Measurements from ENCODE around the gene CORO6.
A peak's percentile ranks its signal among the peaks of the same experiment; 100 is the strongest.

CORO6 gene

DNA sequence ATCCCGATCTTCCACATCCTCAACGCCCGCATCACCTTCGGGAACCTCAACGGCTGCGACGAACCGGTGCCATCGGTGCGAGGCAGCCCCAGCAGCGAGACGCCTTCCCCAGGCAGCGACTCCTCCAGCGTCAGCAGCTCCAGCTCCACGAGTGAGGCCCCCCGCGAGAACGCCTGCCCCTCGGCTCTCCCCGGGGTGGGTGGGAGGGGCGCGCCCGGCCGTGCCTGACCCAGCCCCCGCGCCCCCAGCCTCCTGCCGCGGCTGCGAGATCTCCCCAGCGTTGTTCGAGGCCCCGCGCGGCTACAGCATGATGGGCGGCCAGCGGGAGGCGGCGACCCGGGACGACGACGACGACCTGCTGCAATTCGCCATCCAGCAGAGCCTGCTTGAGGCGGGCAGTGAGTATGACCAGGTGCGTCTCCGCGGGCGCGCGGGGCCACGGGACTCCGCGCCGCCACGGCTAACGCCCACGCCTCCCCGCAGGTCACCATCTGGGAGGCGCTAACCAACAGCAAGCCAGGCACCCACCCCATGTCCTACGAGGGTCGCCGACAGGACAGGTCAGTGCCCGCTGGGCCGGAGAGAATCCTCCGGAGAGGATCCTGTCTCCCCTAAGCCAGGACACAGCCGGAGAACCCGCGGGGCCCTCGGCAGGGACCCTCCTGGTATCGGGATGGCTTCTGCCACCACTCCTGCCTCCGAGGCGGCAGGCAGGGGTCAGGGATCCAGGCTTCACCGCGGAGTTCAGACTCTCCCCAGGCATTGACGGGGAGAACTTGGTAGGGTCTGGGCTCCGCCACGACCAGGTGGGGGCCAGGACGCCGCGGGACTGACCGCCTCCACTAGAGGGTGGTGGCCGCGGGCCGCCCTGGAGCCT, 10.1 kb downstream of the CORO6 start:
- DNase-seq (ENCODE audit: low read depth): no peak

DNA sequence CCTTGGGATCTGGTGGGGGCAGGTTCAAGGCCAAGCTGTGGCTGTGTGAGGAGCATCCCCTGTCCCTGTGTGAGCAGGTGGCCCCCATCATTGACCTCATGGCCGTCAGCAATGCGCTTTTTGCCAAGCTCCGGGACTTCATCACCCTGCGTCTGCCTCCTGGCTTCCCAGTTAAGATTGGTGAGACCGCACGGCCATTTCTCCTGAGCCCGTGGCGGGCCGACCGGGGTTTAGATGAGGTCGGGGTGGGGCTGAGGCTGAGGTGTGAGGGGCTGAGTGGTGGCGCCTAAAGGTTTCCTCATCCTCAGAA, 10.7 kb downstream of the CORO6 start:
- DNase-seq (ENCODE audit: low read depth): no peak

DNA sequence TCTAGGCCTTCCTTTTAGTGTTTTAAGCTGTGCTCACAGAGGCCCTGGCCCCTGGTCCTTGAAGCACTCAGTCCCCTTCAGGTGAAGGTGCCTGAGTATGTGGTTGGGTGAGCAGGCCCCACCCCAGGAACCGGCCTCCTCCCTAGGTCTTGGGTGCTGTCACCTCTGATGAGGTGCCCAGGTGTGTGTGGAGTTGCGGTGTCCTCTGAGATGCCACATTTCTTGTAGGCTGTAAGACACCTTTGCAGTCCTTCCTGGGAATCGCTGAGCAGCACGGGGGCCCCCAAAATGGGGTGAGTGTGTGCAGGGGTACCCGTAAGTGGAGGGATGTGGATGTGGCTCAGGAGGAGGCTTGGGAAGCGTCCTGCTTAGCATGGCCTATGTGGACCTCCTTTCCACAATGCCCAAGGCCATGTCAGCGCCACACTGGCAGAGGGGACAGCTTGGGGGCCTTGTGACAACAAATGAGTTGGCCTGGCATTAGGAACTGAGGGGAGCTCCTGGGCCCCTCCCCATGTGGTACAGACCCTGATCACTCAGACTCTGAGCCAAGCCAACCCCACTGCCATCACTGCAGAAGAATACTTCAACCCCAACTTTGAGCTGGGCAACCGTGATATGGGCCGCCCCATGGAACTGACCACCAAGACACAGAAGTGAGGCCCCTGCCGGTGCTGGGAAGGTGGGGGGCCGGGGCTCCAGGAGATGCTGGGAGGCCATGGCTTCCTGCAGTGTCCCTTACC, 11.2 kb downstream of the CORO6 start:
- DNase-seq (ENCODE audit: low read depth): no peak

DNA sequence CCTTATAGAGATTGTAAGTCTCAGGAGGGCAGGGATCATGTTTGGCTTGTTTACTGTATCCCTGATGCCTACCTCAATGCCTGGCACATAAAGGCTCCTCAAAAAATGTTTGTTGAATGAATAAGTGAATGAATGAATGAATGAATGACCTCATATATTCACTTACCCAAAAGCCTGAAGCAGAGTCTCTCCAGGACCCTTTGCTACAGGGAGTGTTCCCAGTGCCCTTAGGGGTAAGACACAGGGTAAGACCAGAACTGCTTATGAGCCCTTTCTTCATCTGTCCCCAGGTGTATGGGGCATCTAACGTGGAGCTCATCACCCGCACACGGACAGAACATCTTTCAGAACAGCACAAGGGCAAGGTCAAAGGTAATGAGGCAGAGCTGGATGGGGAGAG, 12.3 kb downstream of the CORO6 start:
- no peak for DNase-seq (ENCODE audit: low read depth)

DNA sequence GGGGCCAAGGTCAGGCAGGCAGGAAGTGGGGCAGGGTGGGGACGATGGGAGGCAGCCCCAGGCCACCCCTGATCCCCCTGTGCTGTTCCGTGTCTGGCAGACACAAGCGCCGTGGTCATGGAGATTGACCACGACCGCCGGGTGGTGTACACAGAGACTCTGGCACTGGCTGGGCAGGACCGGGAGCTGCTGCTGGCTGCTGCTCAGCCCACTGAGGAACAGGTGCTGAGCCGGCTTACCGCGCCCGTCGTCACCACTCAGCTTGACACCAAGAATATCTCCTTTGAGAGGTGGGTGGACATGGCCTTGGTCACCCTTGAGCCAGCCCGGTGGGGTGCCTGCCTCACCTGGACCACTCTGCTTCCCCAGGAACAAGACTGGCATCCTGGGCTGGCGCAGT, 13.7 kb downstream of the CORO6 start:
- no peak for DNase-seq (ENCODE audit: low read depth)

DNA sequence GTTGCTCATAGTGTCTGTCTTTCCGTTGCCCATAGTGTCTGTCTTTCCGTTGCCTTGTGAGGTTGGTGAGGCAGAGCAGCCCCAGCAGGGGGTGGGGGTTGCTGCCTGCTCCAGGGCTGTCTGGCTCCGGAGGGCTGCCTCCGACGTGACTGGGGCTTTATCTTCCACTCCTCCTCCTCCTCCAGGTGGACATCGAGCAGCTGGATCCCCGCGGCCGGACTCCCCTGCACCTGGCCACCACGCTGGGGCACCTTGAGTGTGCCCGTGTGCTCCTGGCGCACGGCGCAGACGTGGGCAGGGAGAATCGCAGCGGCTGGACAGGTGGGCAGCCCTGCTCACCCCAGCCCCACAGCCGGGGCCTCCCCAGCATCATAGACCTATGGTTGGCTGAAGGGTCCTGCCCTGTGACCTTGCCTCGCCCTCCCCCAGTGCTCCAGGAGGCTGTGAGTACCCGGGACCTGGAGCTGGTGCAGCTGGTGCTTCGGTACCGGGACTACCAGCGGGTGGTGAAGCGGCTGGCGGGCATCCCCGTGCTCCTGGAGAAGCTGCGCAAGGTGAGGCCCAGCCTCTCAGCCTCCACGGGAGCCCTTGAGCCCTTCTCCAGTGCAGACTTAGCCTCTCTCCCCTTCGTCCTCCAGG, 15.0 kb downstream of the CORO6 start:
- DNase-seq (ENCODE audit: low read depth): no peak

DNA sequence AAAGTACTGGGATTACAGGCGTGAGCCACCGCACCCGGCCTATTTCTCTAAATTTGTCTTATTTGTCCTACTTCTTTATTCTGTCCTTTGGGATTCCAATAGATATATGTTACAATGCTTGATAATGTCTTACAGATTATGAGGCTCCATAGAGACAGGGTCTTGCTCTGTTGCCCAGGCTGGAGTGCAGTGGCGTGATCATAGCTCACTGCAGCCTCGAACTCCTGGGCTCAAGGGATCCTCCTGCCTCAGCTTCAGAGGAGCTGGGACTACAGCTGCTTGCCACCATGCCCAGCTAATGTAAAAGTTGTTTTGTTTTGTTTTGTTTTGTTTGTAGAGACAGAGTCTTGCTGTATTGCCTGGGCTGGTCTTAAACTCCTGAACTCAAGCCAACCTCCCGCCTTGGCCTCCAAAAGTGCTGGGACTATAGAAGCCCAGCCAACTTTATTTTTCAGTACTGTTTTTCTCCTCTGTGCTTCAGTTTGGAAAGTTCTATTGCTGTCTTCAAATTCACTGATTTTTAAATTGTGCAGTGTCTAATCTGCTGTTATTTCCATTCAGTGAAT, 19.5 kb downstream of the CORO6 start:
- no peak for DNase-seq (ENCODE audit: low read depth)

DNA sequence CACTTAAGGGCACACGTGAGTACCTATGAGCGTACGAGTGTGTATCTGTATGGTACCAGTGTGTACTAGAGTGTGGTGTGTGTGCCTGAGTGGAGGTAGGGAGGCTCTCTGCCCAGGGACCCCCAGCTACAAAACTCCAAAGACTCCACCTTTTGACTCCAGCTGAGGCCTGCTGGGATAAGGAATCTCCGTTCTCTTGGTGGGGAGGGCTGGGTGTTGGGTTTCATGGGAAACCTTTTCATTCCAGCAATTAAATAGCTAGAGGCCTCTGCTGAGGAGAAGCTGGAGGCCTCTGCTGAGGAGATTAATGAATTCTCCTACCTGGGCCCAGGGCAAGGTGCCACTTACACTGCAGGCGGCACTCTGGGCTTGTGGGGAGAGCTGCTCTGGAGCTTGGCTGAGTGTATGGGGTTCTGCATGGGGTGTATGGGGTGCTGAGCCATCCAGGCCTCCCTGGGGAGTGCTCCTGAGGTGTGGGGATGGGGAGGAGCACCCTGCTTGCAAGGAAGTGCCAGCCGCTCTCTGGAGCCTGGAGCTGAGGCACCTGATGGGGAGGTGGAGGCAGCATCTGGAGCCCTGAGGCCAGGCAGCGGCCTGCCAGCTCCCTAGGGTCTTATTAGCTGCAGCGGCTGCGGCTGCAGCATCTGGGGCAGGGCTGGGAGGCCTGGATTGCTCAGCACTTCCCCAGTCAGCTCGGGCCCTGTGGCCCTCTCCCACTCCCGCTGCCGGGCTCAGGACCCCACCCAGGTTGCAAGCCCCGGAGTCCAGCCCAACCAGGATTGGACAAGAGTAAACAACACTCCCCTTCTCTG, 25.1 kb downstream of the CORO6 start:
- no peak for DNase-seq (ENCODE audit: low read depth)

DNA sequence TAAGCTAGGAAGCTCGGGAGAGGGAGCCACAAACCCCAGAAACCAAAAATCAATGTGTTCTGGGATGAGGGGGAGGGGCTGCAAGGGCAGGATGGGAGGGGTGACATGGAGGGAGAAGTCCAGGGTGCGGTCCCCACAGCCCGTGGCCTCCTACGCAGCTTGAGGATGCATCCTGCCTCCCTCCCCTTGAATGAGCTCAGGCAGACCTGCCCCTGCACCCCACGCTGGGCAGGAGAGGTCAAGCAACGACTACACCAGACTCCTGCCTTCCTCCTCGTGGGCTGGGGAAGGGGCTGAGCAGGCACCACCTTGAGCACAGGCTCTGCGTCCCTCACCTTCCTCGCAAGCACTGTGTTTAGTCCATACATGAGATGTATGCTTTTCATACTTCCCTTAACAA, 25.9 kb downstream of the CORO6 start:
- no peak for DNase-seq (ENCODE audit: low read depth)

DNA sequence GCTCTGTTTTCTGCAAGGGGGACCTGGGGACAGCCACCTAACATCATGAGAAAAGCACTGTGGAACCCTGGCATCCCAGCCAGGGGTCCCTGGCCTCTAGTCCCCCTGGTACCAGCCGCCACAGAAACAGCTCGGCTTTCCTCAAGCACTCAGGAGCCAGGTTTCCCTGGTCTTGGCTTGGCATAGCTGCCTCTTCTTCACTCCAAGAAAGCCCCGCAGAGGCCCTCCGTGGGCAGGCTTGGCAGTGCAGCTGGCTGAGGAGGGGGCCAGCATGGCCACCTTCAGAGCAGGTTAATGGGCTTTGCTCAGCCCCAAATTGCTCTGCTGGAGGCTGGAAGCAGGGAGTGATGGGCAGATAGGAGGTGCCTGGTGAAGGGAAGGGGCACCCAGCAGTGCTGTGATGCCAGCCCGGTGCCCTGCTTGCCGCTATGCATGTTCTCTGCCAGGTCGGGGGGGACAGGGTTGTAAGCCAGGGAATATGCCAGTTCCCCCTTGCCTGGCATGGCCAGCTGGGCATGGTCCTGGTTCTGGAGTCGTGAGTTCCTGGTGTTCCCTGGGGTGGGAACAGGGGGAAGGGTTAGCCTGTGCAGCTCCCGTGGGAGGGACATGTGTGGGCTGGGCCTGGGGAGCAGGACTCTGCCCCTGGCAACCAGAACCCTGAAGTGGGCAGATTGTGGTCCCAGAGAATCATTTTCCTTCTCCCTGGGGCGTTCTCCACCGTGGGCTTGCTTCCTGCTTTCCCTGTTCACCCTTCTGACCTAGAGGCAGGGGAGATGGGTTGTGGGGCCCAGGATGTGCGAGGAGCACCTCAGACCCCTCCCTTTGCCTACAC, 26.6 kb downstream of the CORO6 start:
- DNase-seq (ENCODE audit: low read depth): no peak

DNA sequence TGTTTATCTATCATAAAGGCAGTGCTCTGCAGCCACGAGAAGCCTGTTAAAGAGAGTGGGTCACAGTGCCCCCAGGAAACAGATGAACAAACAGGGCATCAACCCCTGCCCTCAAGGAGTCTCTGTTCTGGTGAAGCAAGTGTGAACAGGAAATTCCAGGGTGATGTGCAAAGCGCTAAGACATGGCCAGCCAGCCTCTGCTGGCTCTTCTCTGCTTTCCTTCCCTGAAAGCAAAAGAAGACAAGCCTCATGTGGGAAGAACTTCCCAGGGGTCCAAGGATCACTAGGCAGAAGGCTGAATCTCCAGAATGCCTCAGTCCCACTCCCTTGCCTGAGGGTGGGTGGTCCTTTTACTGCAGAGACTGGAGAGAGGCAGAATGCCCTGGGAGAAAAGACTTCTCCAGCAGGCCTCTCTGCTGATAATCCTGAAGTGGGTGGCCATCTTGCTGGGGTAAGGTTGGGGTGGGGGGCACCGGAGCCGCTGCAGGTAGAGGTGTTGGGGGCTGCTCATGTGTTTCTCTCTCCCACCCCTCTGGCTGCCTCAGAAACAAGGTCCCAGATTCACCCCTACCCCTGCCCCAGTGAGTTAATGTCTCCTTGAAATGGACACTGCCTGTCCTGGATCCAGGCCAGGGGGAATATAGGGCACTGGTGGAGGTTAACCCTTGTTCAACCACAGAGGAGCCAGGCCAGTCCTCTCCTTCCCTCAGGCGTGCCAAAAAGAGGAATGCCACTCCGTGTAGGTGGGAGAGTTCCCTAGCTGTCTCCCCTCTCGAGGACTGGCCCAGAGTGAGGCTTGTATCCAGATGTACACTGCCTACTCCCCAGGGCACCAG, 27.4 kb downstream of the CORO6 start:
- DNase-seq (ENCODE audit: low read depth): no peak

DNA sequence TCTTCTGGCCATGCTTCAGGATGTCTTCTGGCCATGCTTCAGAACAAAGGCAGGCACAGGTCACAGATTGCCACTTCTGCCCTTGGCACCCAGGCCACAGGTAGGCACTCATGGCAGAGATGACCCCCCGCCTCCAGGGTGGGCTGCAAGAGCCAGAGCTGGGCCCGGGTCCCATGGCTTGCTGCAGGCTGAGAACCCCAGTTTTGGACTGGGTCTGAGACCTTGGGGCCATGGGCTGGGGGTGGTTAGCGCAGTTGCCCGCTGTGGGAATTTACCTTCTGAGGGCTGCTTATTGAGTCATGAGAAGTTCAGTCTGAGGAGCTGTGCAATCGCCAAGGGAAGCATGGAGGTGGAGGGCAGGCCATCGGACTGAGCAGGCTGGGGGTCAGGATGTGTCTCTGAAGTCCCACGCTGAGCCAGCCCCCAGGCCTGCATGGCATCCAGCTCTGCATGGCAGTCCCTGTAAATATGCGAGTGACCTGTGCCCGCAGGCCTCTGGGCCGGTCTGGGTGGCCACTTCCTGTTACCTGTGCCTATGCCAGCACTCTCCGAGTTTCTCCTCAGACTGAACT, 28.1 kb downstream of the CORO6 start:
- DNase-seq (ENCODE audit: low read depth): no peak

DNA sequence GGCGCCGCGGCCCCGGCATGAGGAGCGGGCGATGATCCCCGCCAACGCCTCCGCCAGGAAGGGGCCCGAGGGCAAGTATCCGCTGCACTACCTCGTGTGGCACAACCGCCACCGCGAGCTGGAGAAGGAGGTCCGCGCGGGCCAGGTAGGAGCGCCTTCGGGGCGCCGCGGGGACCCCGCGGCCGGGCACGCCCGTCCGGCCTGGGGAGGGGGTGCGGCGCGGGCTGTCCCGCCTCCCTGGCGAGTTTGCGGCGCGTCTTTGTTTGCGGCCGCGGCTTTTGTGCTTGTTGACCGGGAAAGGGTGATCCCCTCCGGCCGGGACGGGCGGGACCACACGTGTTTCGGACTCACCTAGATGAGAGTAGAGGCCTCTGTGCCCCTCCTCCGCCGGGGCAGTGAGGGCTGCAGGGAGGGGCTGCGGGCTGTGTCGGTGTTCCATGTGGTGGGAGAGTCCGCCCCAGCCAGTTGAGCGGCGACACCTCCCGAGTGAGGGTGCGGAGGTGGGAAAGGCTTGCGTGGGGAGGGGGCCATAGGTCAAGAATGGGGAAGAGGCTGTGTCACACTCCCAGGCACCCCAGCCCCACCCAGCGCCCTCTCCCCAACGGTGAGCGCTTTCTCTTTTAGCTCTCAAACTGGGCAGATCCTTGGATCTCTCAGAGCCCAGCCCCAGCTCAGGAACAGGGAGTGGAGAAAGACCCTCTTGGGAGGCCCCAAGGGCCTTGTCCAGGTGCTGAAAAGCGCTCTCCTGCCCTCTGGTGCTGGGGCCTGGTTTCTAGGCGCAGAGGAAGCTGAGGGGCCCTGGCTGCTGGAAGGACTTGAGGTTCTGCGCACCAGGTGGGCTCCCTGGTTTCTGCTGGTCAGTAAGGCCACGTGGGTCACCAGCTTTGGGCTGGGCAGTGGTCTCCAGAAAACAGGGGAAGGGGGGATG, 28.9 kb downstream of the CORO6 start:
- DNase-seq (ENCODE audit: low read depth): no peak

DNA sequence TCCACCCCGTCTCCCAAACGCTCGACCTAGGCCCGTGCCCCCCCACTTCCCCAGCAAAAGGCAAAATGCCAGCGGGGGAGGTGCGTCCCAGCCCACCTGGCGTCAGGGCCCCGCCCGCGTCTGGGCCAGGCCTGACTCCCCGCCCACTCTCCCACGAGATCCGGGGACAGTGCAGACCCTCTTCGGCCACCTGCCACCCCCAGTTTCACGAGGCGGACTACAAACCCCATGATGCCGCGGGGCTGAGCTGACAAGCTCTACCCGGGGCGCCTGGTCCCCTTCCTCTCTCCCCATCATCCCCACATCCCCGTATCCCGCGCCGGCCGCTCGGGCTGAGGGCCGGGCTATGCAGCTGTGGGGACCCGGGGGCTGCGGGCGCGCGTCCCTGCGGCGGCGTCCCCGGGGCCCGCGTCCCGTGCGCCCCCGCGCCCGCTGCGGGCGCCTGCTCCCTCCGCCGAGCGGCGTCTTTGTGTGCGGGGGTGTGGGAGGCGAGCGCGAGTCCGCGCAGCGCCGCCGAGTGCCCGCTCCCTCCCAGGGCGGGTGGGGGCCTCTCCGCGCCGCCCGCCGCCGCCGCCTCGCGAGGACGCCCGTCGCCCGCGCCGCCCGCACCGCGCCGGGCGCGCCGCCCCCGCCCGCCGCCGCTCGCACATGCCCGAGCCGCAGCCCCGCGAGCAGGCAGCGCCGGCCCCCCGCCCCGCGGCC, 29.7 kb downstream of the CORO6 start, which contains the start of gene ANKRD13B:
ANKRD13B (plus strand) TSS at position 283 of the 702 bp plus-strand sequence. CDS start 490 bp downstream, outside the sequence.
- no peak for DNase-seq (ENCODE audit: low read depth)

DNA sequence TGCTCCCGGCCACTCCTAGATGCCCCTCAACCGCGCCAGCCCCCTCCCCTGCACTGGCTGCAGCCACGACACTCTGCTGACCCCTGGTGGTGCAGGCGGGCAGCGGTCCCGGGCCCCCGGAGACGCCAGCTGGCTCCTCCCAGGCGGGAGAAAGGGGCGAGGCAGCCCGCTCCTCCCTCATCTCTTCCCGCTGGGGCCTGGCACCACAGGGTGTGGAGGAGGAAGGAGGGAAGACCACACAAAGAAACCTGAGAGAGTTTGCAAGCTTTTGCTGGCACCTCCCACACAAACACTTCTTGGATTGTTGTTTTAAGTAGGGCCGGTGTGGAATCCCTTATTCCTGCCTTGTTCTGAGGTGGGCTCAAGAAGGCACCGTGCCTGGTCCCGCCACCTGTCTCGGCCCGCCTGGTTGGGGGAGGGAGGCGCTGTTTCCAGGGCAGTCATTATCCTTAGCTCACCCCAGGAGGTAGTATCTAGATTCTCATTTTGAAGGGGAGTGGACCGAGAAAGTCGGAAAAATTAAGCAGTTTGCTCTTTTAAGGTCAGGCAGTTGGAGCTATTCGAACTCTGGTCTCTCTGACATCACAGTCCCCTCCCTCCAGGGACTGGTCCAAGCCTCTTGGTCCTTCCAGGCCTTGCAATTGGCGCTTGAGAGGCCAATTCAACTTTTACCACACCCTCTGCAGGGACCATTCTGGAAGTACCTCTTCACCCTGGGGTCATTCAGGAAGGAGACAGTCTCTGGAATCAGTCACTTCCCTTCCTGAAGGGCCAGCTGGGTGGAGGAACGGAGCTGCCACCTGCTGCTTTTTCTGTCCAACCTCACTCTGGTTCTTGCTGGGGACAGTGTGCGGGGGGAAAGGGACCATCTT, 30.7 kb downstream of the CORO6 start:
- peak; percentile 58 for DNase-seq (ENCODE audit: low read depth)

DNA sequence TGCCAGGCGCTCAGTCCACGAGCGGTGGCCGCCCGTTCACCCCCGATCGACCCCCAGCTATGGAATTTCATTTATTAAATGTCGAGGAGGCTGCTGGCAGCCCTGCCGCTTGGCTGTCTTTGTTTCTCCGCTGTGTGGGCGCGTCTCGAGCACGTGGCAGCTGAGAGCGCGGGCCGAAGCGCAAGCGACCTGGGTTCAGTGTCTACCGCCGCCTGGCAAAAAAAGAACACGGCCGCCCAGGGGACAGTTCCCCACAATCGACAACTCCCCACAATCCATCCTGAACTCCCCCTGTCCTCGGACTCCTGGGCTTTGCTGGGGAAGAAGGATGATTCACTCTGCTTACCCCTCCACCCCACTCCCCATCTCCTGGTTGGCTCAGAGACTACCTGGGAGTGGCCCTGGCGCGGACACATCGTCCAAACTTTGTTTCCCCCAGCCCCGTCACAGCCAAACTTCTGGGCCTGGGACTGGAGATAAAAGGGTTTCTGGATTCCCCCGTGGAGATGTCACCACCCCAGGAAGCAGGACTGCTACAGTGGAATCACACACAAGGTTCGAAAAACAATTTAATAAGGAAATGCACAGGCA, 31.5 kb downstream of the CORO6 start:
- no peak for DNase-seq (ENCODE audit: low read depth)

All from T-helper 22 cell (primary cell).